Stimulated activated memory B cell treated with anti-CD40 and anti-IgM and Interleukin-4, amounts not matched to agents 10 μg/mL and 1 μg/mL and 100 μg/mL, for 72 hours (primary cell): ENCODE results near the gene PAX5.

Experiments
- ATAC-seq: fragments of 150-1000 bp; cut with Tn5 transposase; 2 replicates; pipeline ENCODE4 v1.10.0; 2021
- H3K27ac Mint-ChIP-seq: one replicate; pipeline ENCODE4 v1.8.0; 2022; ENCODE audit warnings: mild to moderate bottlenecking, mixed read lengths
- H3K27me3 Mint-ChIP-seq: one replicate; pipeline ENCODE4 v1.8.0; 2022; ENCODE audit warnings: mixed read lengths
- H3K36me3 Mint-ChIP-seq: one replicate; pipeline ENCODE4 v1.8.0; 2022; ENCODE audit warnings: mixed read lengths
- H3K4me1 Mint-ChIP-seq: one replicate; pipeline ENCODE4 v1.8.0; 2022; ENCODE audit warnings: mixed read lengths
- H3K4me3 Mint-ChIP-seq: one replicate; pipeline ENCODE4 v1.8.0; 2022; ENCODE audit warnings: mild to moderate bottlenecking, moderate library complexity, mixed read lengths
- H3K9me3 Mint-ChIP-seq: one replicate; pipeline ENCODE4 v1.8.0; 2022; ENCODE audit warnings: mixed read lengths

PAX5 gene

GRCh38 chr9:36991516-36992134, 42.4 kb downstream of the PAX5 start:
- Mint-ChIP-seq H3K9me3 (peaks cover 5% of the 10 kb centered on the region), H3K4me1 (peaks cover 94% of the 10 kb centered on the region), H3K27ac (peak overlapping the region; percentile 93), H3K36me3 (peaks cover 74% of the 10 kb centered on the region), H3K27me3 (no peaks in the 10 kb centered on the region), H3K4me3 (peak overlapping the region; percentile 21)
- ATAC-seq, result no peak

GRCh38 chr9:36988848-36989247, 45.2 kb downstream of the PAX5 start:
- Mint-ChIP-seq H3K4me3 (peak overlapping the region; percentile 66), H3K27me3 (no peaks in the 10 kb centered on the region), H3K4me1 (peaks cover 85% of the 10 kb centered on the region), H3K27ac (peak overlapping the region; percentile 85), H3K36me3 (peaks cover 77% of the 10 kb centered on the region), H3K9me3 (peaks cover 5% of the 10 kb centered on the region)
- peak; percentile 64 for ATAC-seq

GRCh38 chr9:36987891-36988290, 46.2 kb downstream of the PAX5 start:
- Mint-ChIP-seq H3K4me3 (peak overlapping the region; percentile 59), H3K9me3 (peaks cover 5% of the 10 kb centered on the region), H3K4me1 (peaks cover 82% of the 10 kb centered on the region), H3K27me3 (no peaks in the 10 kb centered on the region), H3K36me3 (peaks cover 77% of the 10 kb centered on the region), H3K27ac (peak overlapping the region; percentile 85)
- peak; percentile 35 for ATAC-seq

- Mint-ChIP-seq H3K4me1 (peaks cover 82% of the 10 kb centered on the region), H3K36me3 (peaks cover 78% of the 10 kb centered on the region), H3K27ac (peak overlapping the region; percentile 85), H3K9me3 (peaks cover 5% of the 10 kb centered on the region), H3K27me3 (no peaks in the 10 kb centered on the region), H3K4me3 (peak overlapping the region; percentile 59)
- ATAC-seq, result no peak
Measured at GRCh38 chr9:36987409-36987808, 46.7 kb downstream of the PAX5 start.

GRCh38 chr9:36986468-36987408, 47.3 kb downstream of the PAX5 start:
- no peaks in the 10 kb centered on the region for H3K27me3 Mint-ChIP-seq
- H3K9me3 Mint-ChIP-seq, result peaks cover 4% of the 10 kb centered on the region
- no peak for ATAC-seq
- peaks cover 71% of the 10 kb centered on the region for H3K36me3 Mint-ChIP-seq
- peak overlapping the region; percentile 59 for H3K4me3 Mint-ChIP-seq
- peak overlapping the region; percentile 85 for H3K27ac Mint-ChIP-seq
- peaks cover 79% of the 10 kb centered on the region for H3K4me1 Mint-ChIP-seq

- peaks cover 71% of the 10 kb centered on the region for H3K36me3 Mint-ChIP-seq
- peak overlapping the region; percentile 85 for H3K27ac Mint-ChIP-seq
- peaks cover 81% of the 10 kb centered on the region for H3K4me1 Mint-ChIP-seq
- H3K4me3 Mint-ChIP-seq, result peak overlapping the region; percentile 29
- no peak for ATAC-seq
- no peaks in the 10 kb centered on the region for H3K27me3 Mint-ChIP-seq
- H3K9me3 Mint-ChIP-seq, result no peaks in the 10 kb centered on the region
Measured at GRCh38 chr9:36985769-36986467, 48.1 kb downstream of the PAX5 start.

DNA sequence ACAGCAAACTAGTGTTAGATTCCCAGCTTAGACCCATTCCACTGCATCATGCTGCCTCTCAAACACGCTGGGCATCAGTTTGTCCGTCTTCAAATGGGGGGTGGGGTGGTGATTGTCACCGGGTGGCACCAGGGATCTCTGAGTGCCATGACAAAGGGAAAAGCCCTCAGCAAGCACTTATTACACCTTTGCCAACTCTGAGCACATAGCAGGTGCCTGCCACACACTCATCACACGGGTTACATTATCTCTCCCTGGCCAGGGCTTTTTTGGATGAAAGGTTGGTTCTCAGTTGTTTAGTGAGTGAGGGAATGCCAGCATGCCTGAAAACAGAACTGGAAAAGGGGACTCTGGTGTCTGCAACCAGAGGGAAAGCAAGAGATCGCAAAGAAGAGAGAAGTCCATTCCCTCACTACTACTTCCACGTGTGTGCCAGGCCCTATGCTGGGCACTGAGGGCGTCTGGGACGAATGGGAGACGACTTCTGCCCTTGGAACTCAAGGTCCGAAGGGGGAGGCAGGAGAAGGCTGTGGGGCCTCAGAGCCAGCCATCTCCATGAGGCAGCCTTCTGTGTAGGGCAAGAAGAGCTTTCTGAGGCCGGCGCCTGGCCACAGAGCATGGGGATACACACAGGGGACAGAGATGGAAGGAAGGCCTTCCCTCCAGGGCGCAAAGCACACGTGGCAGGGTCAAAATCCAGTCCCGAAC, 48.9 kb downstream of the PAX5 start:
- Mint-ChIP-seq H3K36me3 (peaks cover 68% of the 10 kb centered on the region), H3K27me3 (no peaks in the 10 kb centered on the region), H3K9me3 (no peaks in the 10 kb centered on the region), H3K4me1 (peaks cover 83% of the 10 kb centered on the region), H3K4me3 (peak overlapping the region; percentile 29), H3K27ac (peak overlapping the region; percentile 75)
- no peak for ATAC-seq

DNA sequence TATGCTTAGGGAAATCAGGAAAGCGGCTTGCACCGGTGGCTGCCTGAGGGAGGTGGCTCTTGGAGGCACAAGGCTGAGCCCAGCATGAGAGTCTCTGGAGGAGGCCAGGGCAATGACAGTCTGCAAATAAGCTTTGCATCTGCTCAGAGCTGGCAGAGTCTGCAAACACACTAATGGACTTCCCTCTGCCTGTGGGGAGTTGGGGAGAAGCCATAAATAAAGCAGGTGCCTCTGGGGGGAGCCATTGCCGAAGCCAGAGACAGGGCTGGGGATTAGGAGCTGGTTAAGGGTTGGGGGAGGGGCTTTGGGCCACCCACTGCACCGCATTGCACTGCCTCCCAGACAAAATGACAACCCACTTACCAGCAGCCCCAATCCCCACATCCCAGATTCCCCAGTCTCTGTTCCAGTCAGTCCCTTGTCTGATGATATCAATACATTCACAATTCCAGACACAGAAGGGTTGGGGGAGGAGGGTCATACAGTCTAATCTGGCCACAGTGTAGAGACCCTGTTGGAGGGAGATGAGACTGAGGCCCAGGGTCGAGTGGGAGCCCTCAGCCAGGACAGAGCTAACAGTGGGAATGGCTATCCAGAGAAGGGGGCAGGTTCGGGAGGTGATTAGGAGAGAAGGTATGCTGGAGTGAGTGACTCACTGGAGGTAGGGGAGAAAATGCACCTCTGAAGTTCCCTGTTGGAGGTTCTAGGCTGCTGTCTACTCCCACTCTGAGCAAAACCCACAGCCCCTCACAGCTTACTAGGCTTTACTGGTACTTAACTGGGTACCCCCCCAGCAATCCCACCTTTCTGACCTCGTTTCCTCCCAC, 53.7 kb downstream of the PAX5 start:
- H3K36me3 Mint-ChIP-seq, result peaks cover 34% of the 10 kb centered on the region
- H3K27ac Mint-ChIP-seq, result peak overlapping the region; percentile 60
- H3K4me1 Mint-ChIP-seq, result peaks cover 74% of the 10 kb centered on the region
- no peaks in the 10 kb centered on the region for H3K27me3 Mint-ChIP-seq
- no peaks in the 10 kb centered on the region for H3K9me3 Mint-ChIP-seq
- no peak for ATAC-seq
- no peak overlapping the region for H3K4me3 Mint-ChIP-seq

DNA sequence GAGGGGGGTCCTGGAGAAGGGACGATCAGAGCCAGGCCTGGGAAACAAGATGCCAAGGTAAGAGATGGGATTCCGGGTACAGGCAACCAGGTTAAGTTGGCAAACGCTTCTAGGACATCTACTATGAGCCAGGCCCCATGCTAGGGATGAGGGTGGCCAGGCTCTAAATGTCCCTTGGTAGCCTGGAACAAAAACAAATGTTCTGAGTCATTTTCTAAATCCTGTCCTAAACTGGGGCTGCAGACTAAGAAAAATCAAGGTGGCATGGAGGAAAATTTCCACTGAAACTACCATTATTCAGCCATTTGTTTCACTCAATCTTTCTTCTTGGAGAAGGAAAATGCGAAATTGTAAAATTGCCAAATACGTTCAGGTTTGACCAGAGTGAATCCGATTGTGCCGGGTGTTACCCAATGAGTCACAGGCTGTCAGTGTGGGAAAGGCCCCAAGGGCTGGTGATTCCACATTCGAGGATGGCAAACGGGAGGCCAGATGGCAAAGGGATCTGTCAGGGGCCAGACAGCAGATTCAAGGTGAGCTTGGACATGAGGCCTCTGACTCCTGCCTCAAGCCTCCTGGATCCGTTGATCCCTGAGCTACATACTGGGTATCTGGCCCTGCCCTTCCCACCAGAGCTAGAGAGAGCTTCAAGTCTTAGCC, 57.6 kb downstream of the PAX5 start:
- H3K36me3 Mint-ChIP-seq, result peaks cover 33% of the 10 kb centered on the region
- H3K27ac Mint-ChIP-seq, result peak overlapping the region; percentile 93
- no peaks in the 10 kb centered on the region for H3K27me3 Mint-ChIP-seq
- ATAC-seq, result no peak
- H3K4me3 Mint-ChIP-seq, result no peak overlapping the region
- peaks cover 72% of the 10 kb centered on the region for H3K4me1 Mint-ChIP-seq
- no peaks in the 10 kb centered on the region for H3K9me3 Mint-ChIP-seq

GRCh38 chr9:36974731-36975130, 59.3 kb downstream of the PAX5 start:
- Mint-ChIP-seq H3K27me3 (no peaks in the 10 kb centered on the region), H3K4me1 (peaks cover 72% of the 10 kb centered on the region), H3K27ac (peak overlapping the region; percentile 93), H3K4me3 (no peak overlapping the region), H3K36me3 (peaks cover 39% of the 10 kb centered on the region), H3K9me3 (no peaks in the 10 kb centered on the region)
- no peak for ATAC-seq

- Mint-ChIP-seq H3K4me1 (peaks cover 87% of the 10 kb centered on the region), H3K36me3 (peaks cover 54% of the 10 kb centered on the region), H3K27ac (peak overlapping the region; percentile 93), H3K4me3 (no peak overlapping the region), H3K27me3 (no peaks in the 10 kb centered on the region), H3K9me3 (no peaks in the 10 kb centered on the region)
- no peak for ATAC-seq
Measured at GRCh38 chr9:36971935-36972488, 62.1 kb downstream of the PAX5 start.

DNA sequence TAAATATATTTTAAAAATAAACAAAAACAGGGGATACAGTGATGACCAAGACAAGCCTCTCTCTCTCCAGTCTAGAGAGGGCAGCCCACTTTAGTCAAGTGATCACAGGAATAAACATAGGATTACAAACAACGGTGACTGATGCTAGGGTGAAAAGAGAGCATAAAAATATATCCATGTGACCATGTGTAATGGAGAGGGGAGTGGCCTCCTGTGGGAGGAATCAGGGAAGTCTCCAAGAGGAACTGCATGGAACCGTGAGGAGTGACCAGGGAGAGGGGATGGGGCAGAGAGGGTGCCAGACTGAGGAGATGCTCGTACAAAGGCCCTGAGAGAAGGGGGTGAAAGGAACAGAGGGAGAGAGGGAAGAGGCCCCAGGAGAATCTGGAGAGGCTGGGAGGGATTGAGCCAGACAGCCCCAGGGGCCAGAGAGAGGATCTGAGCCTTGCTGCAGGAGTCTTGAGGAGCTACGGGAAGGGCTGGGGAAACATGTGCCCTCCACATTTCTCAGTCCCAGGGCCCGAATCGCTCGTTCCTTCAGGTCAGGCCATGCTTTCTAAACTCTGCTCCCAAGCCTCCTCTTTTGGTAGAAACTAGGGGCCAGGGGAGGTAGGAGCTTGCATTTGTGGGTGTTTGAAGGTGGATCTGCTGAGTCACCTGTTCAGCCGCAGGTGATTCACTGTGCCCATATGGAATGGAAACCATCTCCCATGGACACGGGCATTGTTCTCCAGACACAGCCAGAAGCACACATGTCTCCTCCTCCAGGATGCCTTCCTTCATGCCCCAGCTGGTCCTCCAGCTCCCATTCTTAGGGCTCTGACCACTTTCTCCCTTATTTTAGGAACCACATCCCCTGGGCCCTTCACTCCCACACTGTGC, 63.8 kb downstream of the PAX5 start:
- Mint-ChIP-seq H3K4me3 (no peak overlapping the region), H3K9me3 (no peaks in the 10 kb centered on the region), H3K4me1 (peaks cover 70% of the 10 kb centered on the region), H3K27me3 (no peaks in the 10 kb centered on the region), H3K36me3 (peaks cover 65% of the 10 kb centered on the region), H3K27ac (peak overlapping the region; percentile 93)
- no peak for ATAC-seq
